ENCODE measurements around the gene FANCL.
"Not testable (repeated sequence)": the region's sequence is repeated elsewhere in the genome, so short reads cannot be mapped to it uniquely, and the experiment has no call there.

Gene FANCL

GRCh38 chr2:58138396-58139030 is 102.6 kb downstream of the FANCL start:
- DNase-seq: no peak

- peak; percentile 32 for DNase-seq
These were observed 103.3 kb downstream of the FANCL start for GRCh38 chr2:58137856-58138255.

- DNase-seq: peak; percentile 19
These were observed 103.9 kb downstream of the FANCL start for GRCh38 chr2:58137221-58137620.

GRCh38 chr2:58135861-58136260 is 105.3 kb downstream of the FANCL start:
- DNase-seq: no peak

- DNase-seq: no peak
These were observed 107.7 kb downstream of the FANCL start for GRCh38 chr2:58133395-58133794.

GRCh38 chr2:58131191-58132011 is 109.7 kb downstream of the FANCL start:
- peak; percentile 69 for DNase-seq

GRCh38 chr2:58130238-58130637 is 110.9 kb downstream of the FANCL start:
- no peak for DNase-seq

- no peak for DNase-seq
These were observed 114.0 kb downstream of the FANCL start for GRCh38 chr2:58127111-58127510.

- no peak for DNase-seq
These were observed 118.6 kb downstream of the FANCL start for GRCh38 chr2:58122540-58122939.

GRCh38 chr2:58122040-58122439 is 119.1 kb downstream of the FANCL start:
- no peak for DNase-seq

- DNase-seq: no peak
These were observed 120.4 kb downstream of the FANCL start for GRCh38 chr2:58120626-58121229.

GRCh38 chr2:58113563-58113962 is 127.6 kb downstream of the FANCL start:
- not testable (repeated sequence) for DNase-seq

GRCh38 chr2:58110765-58111164 is 130.4 kb downstream of the FANCL start:
- DNase-seq: no peak

- no peak for DNase-seq
These were observed 131.6 kb downstream of the FANCL start for GRCh38 chr2:58109481-58109880.
